H9 (cell line): ENCODE measurements around the gene TGM2. TPM values are rescaled to one million over a fixed set of nuclear protein-coding genes. Genes with fewer than 3 reads are reported as not detected.

Source experiments
- DNase-seq: peaks from one replicate; pipeline ENCODE4 v3.0.0-alpha.2; 2017
- H2AFZ ChIP-seq: one replicate; pipeline ENCODE4 v1.6.1; 2013; ENCODE audit warnings: mild to moderate bottlenecking, low read length, control low read depth, moderate library complexity
- H2AK5ac ChIP-seq: 2 replicates; pipeline ENCODE4 v1.6.1; 2013; ENCODE audit warnings: low read length, control low read depth, mixed read lengths; ENCODE audit not compliant: insufficient read length
- H2BK120ac ChIP-seq: one replicate; pipeline ENCODE4 v1.6.1; 2013; ENCODE audit warnings: low read depth, mild to moderate bottlenecking, low read length, control low read depth, inconsistent platforms; ENCODE audit not compliant: poor library complexity, severe bottlenecking
- H2BK12ac ChIP-seq: 2 replicates; pipeline ENCODE4 v1.6.1; 2013; ENCODE audit warnings: low read length, control low read depth, mixed read lengths, low read depth; ENCODE audit not compliant: insufficient read length
- H2BK15ac ChIP-seq: 2 replicates; pipeline ENCODE4 v1.6.1; 2013; ENCODE audit warnings: low read depth, low read length, control low read depth
- H2BK20ac ChIP-seq: one replicate; pipeline ENCODE4 v1.6.1; 2013; ENCODE audit warnings: low read depth, mild to moderate bottlenecking, low read length, control low read depth, inconsistent platforms; ENCODE audit not compliant: poor library complexity, severe bottlenecking
- H2BK5ac ChIP-seq: 2 replicates; pipeline ENCODE4 v1.6.1; 2013; ENCODE audit warnings: low read length, control low read depth, mixed read lengths; ENCODE audit not compliant: insufficient read length
- H3K14ac ChIP-seq: 2 replicates; pipeline ENCODE4 v1.6.1; 2013; ENCODE audit warnings: low read length, control low read depth; ENCODE audit not compliant: insufficient read depth
- H3K18ac ChIP-seq: 2 replicates; pipeline ENCODE4 v1.6.1; 2013; ENCODE audit warnings: low read depth, mild to moderate bottlenecking, mixed read lengths, low read length, control low read depth; ENCODE audit not compliant: insufficient read length
- H3K23ac ChIP-seq: 2 replicates; pipeline ENCODE4 v1.6.1; 2013; ENCODE audit warnings: low read length, control low read depth, mixed read lengths, low read depth; ENCODE audit not compliant: insufficient read length
- H3K23me2 ChIP-seq: 2 replicates; pipeline ENCODE4 v1.6.1; 2013; ENCODE audit warnings: low read depth, mild to moderate bottlenecking, mixed read lengths, low read length, control low read depth; ENCODE audit not compliant: insufficient read length, poor library complexity, severe bottlenecking
- H3K27ac ChIP-seq: 2 replicates; pipeline ENCODE4 v1.5.1; 2013; ENCODE audit warnings: low read length, control low read depth, mixed read lengths, low read depth; ENCODE audit not compliant: insufficient read length
- H3K27me3 ChIP-seq: 2 replicates; pipeline ENCODE4 v1.6.1; 2013; ENCODE audit warnings: low read length, control low read depth, inconsistent platforms; ENCODE audit not compliant: insufficient read depth
- H3K4ac ChIP-seq: 2 replicates; pipeline ENCODE4 v1.6.1; 2013; ENCODE audit warnings: low read depth, mild to moderate bottlenecking, control low read depth, inconsistent platforms, low read length, moderate library complexity
- H3K4me1 ChIP-seq: 2 replicates; pipeline ENCODE4 v1.6.1; 2013; ENCODE audit warnings: low read length, control low read depth, inconsistent platforms; ENCODE audit not compliant: insufficient read depth
- H3K4me2 ChIP-seq: 2 replicates; pipeline ENCODE4 v1.6.1; 2013; ENCODE audit warnings: low read length, control low read depth, mixed read lengths; ENCODE audit not compliant: insufficient read length, insufficient read depth
- H3K56ac ChIP-seq: 2 replicates; pipeline ENCODE4 v1.6.1; 2013; ENCODE audit warnings: low read depth, mild to moderate bottlenecking, mixed read lengths, low read length, control low read depth; ENCODE audit not compliant: insufficient read length
- H3K79me1 ChIP-seq: 2 replicates; pipeline ENCODE4 v1.6.1; 2013; ENCODE audit warnings: low read depth, mild to moderate bottlenecking, moderate library complexity, low read length, control low read depth, inconsistent platforms; ENCODE audit not compliant: insufficient read depth, poor library complexity, severe bottlenecking
- H3K79me2 ChIP-seq: 2 replicates; pipeline ENCODE4 v1.6.1; 2013; ENCODE audit warnings: low read length, control low read depth, inconsistent platforms; ENCODE audit not compliant: insufficient read depth
- H3K9ac ChIP-seq: 2 replicates; pipeline ENCODE4 v1.6.1; 2013; ENCODE audit warnings: low read length, control low read depth, mixed read lengths; ENCODE audit not compliant: insufficient read length; ENCODE audit errors: extremely low read depth
- H3K9me3 ChIP-seq: one replicate; pipeline ENCODE4 v1.6.1; 2013; ENCODE audit warnings: low read depth, low read length, inconsistent platforms; ENCODE audit not compliant: control insufficient read depth
- H3T11ph ChIP-seq: one replicate; pipeline ENCODE4 v1.6.1; 2013; ENCODE audit warnings: mild to moderate bottlenecking, low read length, control low read depth, inconsistent platforms
- H4K20me1 ChIP-seq: one replicate; pipeline ENCODE4 v1.6.1; 2013; ENCODE audit not compliant: control insufficient read depth, insufficient read length, insufficient read depth
- H4K5ac ChIP-seq: 2 replicates; pipeline ENCODE4 v1.6.1; 2013; ENCODE audit warnings: low read depth, mild to moderate bottlenecking, mixed read lengths, low read length, control low read depth; ENCODE audit not compliant: insufficient read length
- H4K8ac ChIP-seq: replicated peaks from 2 replicates; pipeline ENCODE4 v1.6.1; 2013; ENCODE audit warnings: low read length, control low read depth, mixed read lengths, low read depth; ENCODE audit not compliant: insufficient read length
- H4K91ac ChIP-seq: 2 replicates; pipeline ENCODE4 v1.6.1; 2013; ENCODE audit warnings: low read depth, mild to moderate bottlenecking, moderate library complexity, mixed read lengths, low read length, control low read depth; ENCODE audit not compliant: insufficient read length
- H3K27ac Mint-ChIP-seq, 3 experiments: 2 replicates in 2 of 3; 3 replicates in 1 of 3; pipeline ENCODE4 v1.8.0; 2020 to 2021; ENCODE audit warnings: mixed read lengths in 3 of 3, mild to moderate bottlenecking in 1 of 3, moderate library complexity in 1 of 3
- H3K27me3 Mint-ChIP-seq: 2 replicates; pipeline ENCODE4 v1.8.0; 2021; ENCODE audit warnings: low read depth, mild to moderate bottlenecking, moderate library complexity, mixed read lengths
- H3K36me3 Mint-ChIP-seq, 3 experiments: 2 replicates in 2 of 3; 3 replicates in 1 of 3; pipeline ENCODE4 v1.8.0; 2020 to 2021; ENCODE audit warnings: low read depth in 3 of 3, mixed read lengths in 3 of 3; ENCODE audit not compliant: insufficient read depth in 1 of 3
- H3K4me1 Mint-ChIP-seq, 2 experiments: 2 replicates each; pipeline ENCODE4 v1.8.0; 2020; ENCODE audit warnings: mixed read lengths in 2 of 2
- H3K4me3 Mint-ChIP-seq, 2 experiments: 2 replicates in 1 of 2; 3 replicates in 1 of 2; pipeline ENCODE4 v1.8.0; 2020 to 2021; ENCODE audit warnings: mild to moderate bottlenecking in 2 of 2, mixed read lengths in 2 of 2, moderate library complexity in 1 of 2
- H3K9me3 Mint-ChIP-seq, 2 experiments: 2 replicates in 1 of 2; 3 replicates in 1 of 2; pipeline ENCODE4 v1.8.0; 2020; ENCODE audit warnings: mild to moderate bottlenecking in 2 of 2, mixed read lengths in 2 of 2, moderate library complexity in 1 of 2
- WGBS: extraction: QIAGEN DNeasy Blood & Tissue Kit; methylation state at CpG from one replicate; pipeline ENCODE4 v1.1.7; 2013; ENCODE audit warnings: missing lambda C conversion rate, low lambda C conversion rate, mixed read lengths; ENCODE audit not compliant: insufficient read length; ENCODE audit errors: extremely low coverage; 5-methylcytosine and 5-hydroxymethylcytosine counted together
- total RNA-seq: library from RNA; stranded (reverse); gene quantifications from 2 replicates; pipeline ENCODE4 v1.2.1, GENCODE V29; 2021
- TF ChIP-seq, protein P1 (sequence below): fragments of 200-600 bp; sonication (generic); conservative IDR thresholded peaks from 3 replicates; pipeline ENCODE4 v1.8.0; 2021; ENCODE audit warnings: antibody characterized with exemption, mild to moderate bottlenecking

Gene TGM2
- total RNA-seq, 1 experiment from 2014 or later, result 1.1 TPM

DNA sequence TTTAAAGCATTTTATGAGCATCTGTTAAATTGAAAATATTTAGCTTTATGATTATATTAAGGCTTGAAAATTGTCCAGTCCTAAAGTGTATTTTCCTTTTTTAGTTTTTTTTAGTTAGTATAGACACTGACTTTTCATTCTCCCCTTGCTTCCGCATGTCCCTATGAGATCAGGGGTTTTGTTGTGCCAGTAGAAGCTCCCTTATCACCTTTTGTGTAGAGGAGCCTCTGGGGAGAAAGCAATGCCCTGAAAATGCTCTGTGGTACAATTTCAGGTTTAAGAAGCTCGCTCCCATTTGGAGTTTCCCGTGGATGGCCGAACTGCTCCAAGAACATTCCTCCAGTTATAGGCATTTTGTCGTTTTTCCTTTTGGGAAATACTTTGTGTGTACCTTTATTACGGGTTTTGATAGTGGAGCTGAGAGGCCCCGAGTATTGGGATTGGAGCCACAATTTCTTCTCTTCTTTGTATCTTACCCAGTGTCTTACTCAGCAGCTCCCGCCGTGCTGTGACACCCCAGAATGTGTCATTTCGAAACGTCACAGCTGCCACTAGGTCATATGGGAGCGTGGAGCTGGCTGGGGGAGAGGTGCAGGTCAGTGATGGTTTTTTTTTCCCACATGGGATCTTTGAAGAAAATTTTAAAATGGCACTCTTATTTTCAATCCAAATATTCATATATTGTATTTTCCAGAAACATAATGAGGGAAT, 81.6 kb downstream of the TGM2 start:
- no peak overlapping the region for H2BK120ac ChIP-seq
- Mint-ChIP-seq H3K4me3 (no peak overlapping the region), H3K36me3 (peaks cover 25 to 68% (median 51%) of the 10 kb centered on the region in 3 experiments; a peak in 6 of 7 replicates), H3K4me1 (no peaks in the 10 kb centered on the region), H3K27me3 (no peaks in the 10 kb centered on the region; the same call in 1 of the 2 replicates), H3K27ac (0 out of 7 replicates have a peak overlapping the region, but pooled peaks of 1 of the 3 experiments have one; percentile 27), H3K9me3 (no peaks in the 10 kb centered on the region)
- no peaks in the 10 kb centered on the region for H3K23me2 ChIP-seq
- no peak overlapping the region for H3K4ac ChIP-seq
- no peak overlapping the region for H4K5ac ChIP-seq
- H3K14ac ChIP-seq, result no peak overlapping the region
- no peak overlapping the region for H3K4me2 ChIP-seq
- H3K27ac ChIP-seq, result no peak overlapping the region
- H2AFZ ChIP-seq, result no peak overlapping the region
- no peaks in the 10 kb centered on the region for H4K20me1 ChIP-seq
- no peaks in the 10 kb centered on the region for H3K9me3 ChIP-seq
- H3T11ph ChIP-seq, result no peak overlapping the region
- H4K8ac ChIP-seq, result no peak overlapping the region
- no peak overlapping the region for H2BK20ac ChIP-seq
- H2BK15ac ChIP-seq, result no peak overlapping the region
- peaks cover 3% of the 10 kb centered on the region for H3K79me1 ChIP-seq
- no peak overlapping the region for H2BK12ac ChIP-seq
- WGBS, result no CpG with 5 or more reads among the region's 12 CpGs
- no peak overlapping the region for H3K56ac ChIP-seq
- H3K18ac ChIP-seq, result no peak overlapping the region
- DNase-seq, result no peak
- no peak overlapping the region for H2BK5ac ChIP-seq
- no peak overlapping the region for H3K9ac ChIP-seq
- H3K79me2 ChIP-seq, result peaks cover 1% of the 10 kb centered on the region; the same call in 1 of the 2 replicates
- no peak overlapping the region for H2AK5ac ChIP-seq
- no peak overlapping the region for H3K23ac ChIP-seq
- H4K91ac ChIP-seq, result no peak overlapping the region
- H3K27me3 ChIP-seq, result no peaks in the 10 kb centered on the region
- H3K4me1 ChIP-seq, result no peaks in the 10 kb centered on the region
- TF ChIP-seq, protein P1, sequence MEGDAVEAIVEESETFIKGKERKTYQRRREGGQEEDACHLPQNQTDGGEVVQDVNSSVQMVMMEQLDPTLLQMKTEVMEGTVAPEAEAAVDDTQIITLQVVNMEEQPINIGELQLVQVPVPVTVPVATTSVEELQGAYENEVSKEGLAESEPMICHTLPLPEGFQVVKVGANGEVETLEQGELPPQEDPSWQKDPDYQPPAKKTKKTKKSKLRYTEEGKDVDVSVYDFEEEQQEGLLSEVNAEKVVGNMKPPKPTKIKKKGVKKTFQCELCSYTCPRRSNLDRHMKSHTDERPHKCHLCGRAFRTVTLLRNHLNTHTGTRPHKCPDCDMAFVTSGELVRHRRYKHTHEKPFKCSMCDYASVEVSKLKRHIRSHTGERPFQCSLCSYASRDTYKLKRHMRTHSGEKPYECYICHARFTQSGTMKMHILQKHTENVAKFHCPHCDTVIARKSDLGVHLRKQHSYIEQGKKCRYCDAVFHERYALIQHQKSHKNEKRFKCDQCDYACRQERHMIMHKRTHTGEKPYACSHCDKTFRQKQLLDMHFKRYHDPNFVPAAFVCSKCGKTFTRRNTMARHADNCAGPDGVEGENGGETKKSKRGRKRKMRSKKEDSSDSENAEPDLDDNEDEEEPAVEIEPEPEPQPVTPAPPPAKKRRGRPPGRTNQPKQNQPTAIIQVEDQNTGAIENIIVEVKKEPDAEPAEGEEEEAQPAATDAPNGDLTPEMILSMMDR, result no peak
